Cardiac septum (tissue), 1 donor: ENCODE measurements around the gene SLC6A11. TPM values are rescaled to one million over a fixed set of nuclear protein-coding genes. Genes with fewer than 3 reads are reported as not detected.

Source experiments
- DNase-seq: peaks from one replicate; pipeline ENCODE4 v3.0.0-alpha.2; 2020; ENCODE audit warnings: low spot score
- intact Hi-C: fragments of 100-400 bp; cut with DNase I; formaldehyde crosslinking; loops from one replicate; pipeline ENCODE4 v1.14.0; 2022
- total RNA-seq: library from RNA; stranded (reverse); fragmentation: NEBNext Ultra II Directional; extraction: Animal tissue kit (Norgen Biotek cat#: 25700); gene quantifications from one replicate; pipeline ENCODE4 v1.2.1, GENCODE V29; 2021
- donor health status: DM: no; HTN: no; CAD: no.

The SLC6A11 gene
- total RNA-seq, 1 donor from 2014 or later = not detected

- no peak for DNase-seq
- intact Hi-C loops = no loop called here
Observed at GRCh38 chr3:10968401-10968800, 152.4 kb downstream of the SLC6A11 start.

GRCh38 chr3:10970306-10970960 lies 154.4 kb downstream of the SLC6A11 start:
- DNase-seq = no peak
- intact Hi-C loops = no loop called here

- intact Hi-C loops = no loop called here
- DNase-seq = no peak
Observed at GRCh38 chr3:10972072-10972782, 156.2 kb downstream of the SLC6A11 start.

GRCh38 chr3:10973046-10973595 lies 157.1 kb downstream of the SLC6A11 start:
- intact Hi-C loops = no loop called here
- DNase-seq = no peak

GRCh38 chr3:10974131-10974530 lies 158.1 kb downstream of the SLC6A11 start:
- intact Hi-C loops = no loop called here
- no peak for DNase-seq

- intact Hi-C loops = no loop called here
- no peak for DNase-seq
Observed at GRCh38 chr3:10974746-10975375, 158.8 kb downstream of the SLC6A11 start.

GRCh38 chr3:10975695-10976234 lies 159.7 kb downstream of the SLC6A11 start:
- no peak for DNase-seq
- intact Hi-C loops = no loop called here

- no peak for DNase-seq
- intact Hi-C loops = no loop called here
Observed at GRCh38 chr3:10976770-10977169, 160.7 kb downstream of the SLC6A11 start.

GRCh38 chr3:10977892-10978510 lies 162.0 kb downstream of the SLC6A11 start:
- DNase-seq = no peak
- intact Hi-C loops = no loop called here

- intact Hi-C loops = no loop called here
- no peak for DNase-seq
Observed at GRCh38 chr3:10978956-10979355, 162.9 kb downstream of the SLC6A11 start.

- DNase-seq = no peak
- intact Hi-C loops = loop anchor here (5.0 kb wide), 1 partner anchor 33 kb away; no protein-coding TSS in a partner anchor
Observed at GRCh38 chr3:10980312-10980711, 164.3 kb downstream of the SLC6A11 start.

GRCh38 chr3:10981031-10981430 lies 165.0 kb downstream of the SLC6A11 start:
- intact Hi-C loops = loop anchor here (5.0 kb wide), 1 partner anchor 34 kb away; no protein-coding TSS in a partner anchor
- no peak for DNase-seq

GRCh38 chr3:10981961-10982360 lies 165.9 kb downstream of the SLC6A11 start:
- intact Hi-C loops = loop anchor here (5.0 kb wide), 1 partner anchor 35 kb away; no protein-coding TSS in a partner anchor
- DNase-seq = no peak

- intact Hi-C loops = loop anchor here (5.0 kb wide), 1 partner anchor 35 kb away; no protein-coding TSS in a partner anchor
- DNase-seq = no peak
Observed at GRCh38 chr3:10982782-10983181, 166.8 kb downstream of the SLC6A11 start.

GRCh38 chr3:10983219-10983916 lies 167.3 kb downstream of the SLC6A11 start:
- intact Hi-C loops = loop anchor here (5.0 kb wide), 1 partner anchor 36 kb away; no protein-coding TSS in a partner anchor
- no peak for DNase-seq

GRCh38 chr3:10984371-10984896 lies 168.4 kb downstream of the SLC6A11 start:
- intact Hi-C loops = loop anchor here (5.0 kb wide), 1 partner anchor 37 kb away; no protein-coding TSS in a partner anchor
- DNase-seq = no peak

- intact Hi-C loops = no loop called here
- DNase-seq = no peak
Observed at GRCh38 chr3:10985181-10985580, 169.2 kb downstream of the SLC6A11 start.

- DNase-seq = no peak
- intact Hi-C loops = no loop called here
Observed at GRCh38 chr3:10986592-10986991, 170.6 kb downstream of the SLC6A11 start.
